Activated gamma-delta T cell treated with Interleukin-2 at 50 U/mL for 16 hours (primary cell): ENCODE measurements around the gene HAAO.
"Not testable (repeated sequence)": the region's sequence is repeated elsewhere in the genome, so short reads cannot be mapped to it uniquely, and the experiment has no call there.

Experiments
- DNase-seq: peaks from one replicate; pipeline ENCODE4 v3.0.0-alpha.2; 2020

The HAAO gene

GRCh38 chr2:42792583-42793333, at the start of gene HAAO:
Gene HAAO, minus strand, starts transcription at chr2:42792583. Its CDS starts 47 bp downstream, at chr2:42792536.
- no peak for DNase-seq

GRCh38 chr2:42841344-42841743, 49.0 kb upstream of the HAAO start:
- DNase-seq: no peak

GRCh38 chr2:42840760-42841159, 48.4 kb upstream of the HAAO start:
- DNase-seq: no peak

- no peak for DNase-seq
These were observed 47.6 kb upstream of the HAAO start for GRCh38 chr2:42839809-42840501.

- DNase-seq: no peak
These were observed 45.8 kb upstream of the HAAO start for GRCh38 chr2:42838133-42838532.

- DNase-seq: no peak
These were observed 43.4 kb upstream of the HAAO start for GRCh38 chr2:42835577-42836371.

GRCh38 chr2:42834161-42834560, 41.8 kb upstream of the HAAO start:
- DNase-seq: no peak

GRCh38 chr2:42832289-42832634, 39.9 kb upstream of the HAAO start:
- DNase-seq: no peak

- DNase-seq: not testable (repeated sequence)
These were observed 39.3 kb upstream of the HAAO start for GRCh38 chr2:42831575-42832288.

GRCh38 chr2:42830922-42831574, 38.7 kb upstream of the HAAO start:
- DNase-seq: no peak

GRCh38 chr2:42829671-42830440, 37.5 kb upstream of the HAAO start:
- no peak for DNase-seq

- peak; percentile 64 for DNase-seq
These were observed 36.4 kb upstream of the HAAO start for GRCh38 chr2:42828487-42829425.

- peak; percentile 82 for DNase-seq
These were observed 35.5 kb upstream of the HAAO start for GRCh38 chr2:42827647-42828486.

GRCh38 chr2:42826231-42826630, 33.8 kb upstream of the HAAO start:
- no peak for DNase-seq

GRCh38 chr2:42824454-42824807, 32.0 kb upstream of the HAAO start:
- no peak for DNase-seq

GRCh38 chr2:42823744-42824453, 31.5 kb upstream of the HAAO start:
- no peak for DNase-seq

- no peak for DNase-seq
These were observed 26.8 kb upstream of the HAAO start for GRCh38 chr2:42819160-42819559.

- no peak for DNase-seq
These were observed 23.3 kb upstream of the HAAO start for GRCh38 chr2:42815726-42816125.

GRCh38 chr2:42813763-42814162, 21.4 kb upstream of the HAAO start:
- DNase-seq: no peak
